K562 (cell line): ENCODE results near the gene HACD1. TPM values are rescaled to one million over a fixed set of nuclear protein-coding genes. Genes with fewer than 3 reads are reported as not detected.

Experiments
- ATAC-seq: fragments of 200-7000 bp; cut with Tn5 transposase; 3 replicates; pipeline ENCODE4 v1.9.1; 2020; ENCODE audit warnings: moderate library complexity
- BruUV-seq: library from RNA; stranded (reverse); fragments of 400-500 nt; replicated peaks from 2 replicates; lab custom pipeline; 2021; lab: Mats Ljungman, UMichigan
- CTCF ChIA-PET: fragments of 300-600 bp; formaldehyde crosslinking; extraction: SDS; loops from one replicate; lab custom pipeline; 2021; ENCODE audit warnings: low intra/inter-chr PET ratio; lab: Yijun Ruan, JAX
- POLR2A ChIA-PET: fragments of 300-600, 350-650 bp; sonication (Branson Sonifier 250); formaldehyde crosslinking; extraction: SDS; loops from one replicate; lab custom pipeline; 2021; ENCODE audit warnings: antibody characterized with exemption, inconsistent platforms; lab: Yijun Ruan, JAX
- DNase-seq, 4 experiments: peaks; one replicate each; pipeline versions ENCODE4 v3.0.0 to v3.0.0-alpha.2; 2011 to 2018; ENCODE audit warnings: low spot score in 3 of 4, mixed read lengths in 3 of 4; ENCODE audit errors: extremely low read depth in 1 of 4
- FAIRE-seq: peaks from 2 replicates; lab custom pipeline; 2011; peaks lifted over from hg19 to GRCh38; lab: Jason Lieb, UNC
- H2AFZ ChIP-seq: 2 replicates; pipeline ENCODE4 v1.6.0; 2011; ENCODE audit warnings: low read depth, low read length, control low read depth, inconsistent platforms
- H3K27ac ChIP-seq: fragments of 200-600 bp; 3 replicates; pipeline ENCODE4 v1.8.0; 2011; ENCODE audit warnings: low read depth, mild to moderate bottlenecking, control low read depth, inconsistent platforms, low read length, moderate library complexity, mixed read lengths; ENCODE audit errors: extremely low read depth
- H3K27me3 ChIP-seq, 2 experiments: fragments of 300-600 bp in 1 of 2; 2 replicates in 1 of 2; 3 replicates in 1 of 2; pipeline versions ENCODE4 v1.6.0 to v1.8.0; 2011; ENCODE audit warnings: inconsistent platforms in 2 of 2, low read length in 2 of 2, mild to moderate bottlenecking in 1 of 2, mixed read lengths in 1 of 2, moderate library complexity in 1 of 2; ENCODE audit not compliant: control insufficient read depth in 2 of 2, insufficient read depth in 2 of 2
- H3K36me3 ChIP-seq: fragments of 300-600 bp; 3 replicates; pipeline ENCODE4 v1.8.0; 2011; ENCODE audit warnings: mild to moderate bottlenecking, low read length, inconsistent platforms; ENCODE audit not compliant: control insufficient read depth, insufficient read depth
- H3K4me1 ChIP-seq, 2 experiments: fragments of 200-600 bp in 1 of 2; replicated peaks in 1 of 2; 2 replicates in 1 of 2; 3 replicates in 1 of 2; pipeline versions ENCODE4 v1.5.1 to v1.8.0; 2011; ENCODE audit warnings: inconsistent platforms in 2 of 2, low read length in 2 of 2, mild to moderate bottlenecking in 1 of 2, mixed read lengths in 1 of 2, moderate library complexity in 1 of 2; ENCODE audit not compliant: control insufficient read depth in 2 of 2, insufficient read depth in 2 of 2
- H3K4me2 ChIP-seq: 2 replicates; pipeline ENCODE4 v1.6.1; 2011; ENCODE audit warnings: low read length, control low read depth, inconsistent platforms, mixed read lengths; ENCODE audit not compliant: insufficient read depth
- H3K4me3 ChIP-seq: fragments of 200-600 bp; sonication (generic), shearing (Covaris generic); 2 replicates; pipeline ENCODE4 v1.5.1; 2016; ENCODE audit warnings: control low read depth, inconsistent platforms
- H3K79me2 ChIP-seq: fragments of 200-600 bp; 3 replicates; pipeline ENCODE4 v1.8.0; 2011; ENCODE audit warnings: low read length, inconsistent platforms; ENCODE audit not compliant: control insufficient read depth, insufficient read depth
- H3K9ac ChIP-seq, 2 experiments: 2 replicates each; pipeline versions ENCODE4 v1.6.0 to v1.6.1; 2011; ENCODE audit warnings: low read depth in 2 of 2, low read length in 2 of 2, control low read depth in 1 of 2, inconsistent platforms in 1 of 2, mild to moderate bottlenecking in 1 of 2, mixed read lengths in 1 of 2; ENCODE audit not compliant: insufficient read depth in 1 of 2
- H3K9me1 ChIP-seq: one replicate; pipeline ENCODE4 v1.6.0; 2011; ENCODE audit warnings: inconsistent platforms, mild to moderate bottlenecking, low read length, moderate library complexity; ENCODE audit not compliant: control insufficient read depth, insufficient read depth
- H3K9me3 ChIP-seq: replicated peaks from 2 replicates; pipeline ENCODE4 v1.5.1; 2011; ENCODE audit warnings: low read depth, low read length, inconsistent platforms; ENCODE audit not compliant: control insufficient read depth, insufficient read depth
- H4K20me1 ChIP-seq: replicated peaks from 2 replicates; pipeline ENCODE4 v1.6.1; 2011; ENCODE audit warnings: low read length, inconsistent platforms, mixed read lengths; ENCODE audit not compliant: control insufficient read depth, insufficient read depth
- ARID4B ChIP-seq: sonication (generic); formaldehyde crosslinking; IDR thresholded peaks from 2 replicates; pipeline ENCODE4 v1.8.0; 2022; ENCODE audit warnings: mild to moderate bottlenecking, missing genetic modification reagents
- ASH1L ChIP-seq: fragments of 450-650 bp; IDR thresholded peaks from 2 replicates; pipeline ENCODE4 v1.6.1; 2018; ENCODE audit warnings: borderline replicate concordance, mild to moderate bottlenecking, low read depth; ENCODE audit not compliant: partially characterized antibody
- BCL6 ChIP-seq: fragments of 250-450 bp; sonication (Bioruptor Pico); IDR thresholded peaks from 2 replicates; pipeline ENCODE4 v1.4.0; 2020
- CXXC5 ChIP-seq: fragments of 250-450 bp; sonication (Bioruptor Pico); IDR thresholded peaks from 2 replicates; pipeline ENCODE4 v1.8.0; 2022; ENCODE audit warnings: inconsistent platforms, mild to moderate bottlenecking, moderate library complexity
- DDX20 ChIP-seq: fragments of 450-650 bp; IDR thresholded peaks from 2 replicates; pipeline ENCODE4 v1.6.1; 2016; ENCODE audit warnings: missing genetic modification characterization, low read depth, mild to moderate bottlenecking, missing compliant biosample characterization, moderate library complexity
- E2F1 ChIP-seq: sonication (generic); formaldehyde crosslinking; IDR thresholded peaks from 2 replicates; pipeline ENCODE4 v1.8.1; 2023; ENCODE audit warnings: mild to moderate bottlenecking, missing genetic modification reagents, moderate library complexity
- HDAC8 ChIP-seq: fragments of 450-650 bp; IDR thresholded peaks from 2 replicates; pipeline ENCODE4 v1.6.1; 2016; ENCODE audit warnings: mild to moderate bottlenecking, missing genetic modification characterization, moderate library complexity, missing compliant biosample characterization
- HEY1 ChIP-seq: fragments of 250-450 bp; sonication (Bioruptor Pico); IDR thresholded peaks from 2 replicates; pipeline ENCODE4 v1.5.0; 2020; ENCODE audit warnings: mild to moderate bottlenecking, moderate library complexity, borderline replicate concordance
- HNRNPH1 ChIP-seq: fragments of 200-400 bp; formaldehyde crosslinking; optimal IDR thresholded peaks from 2 replicates; pipeline ENCODE3; 2017; ENCODE audit warnings: low read depth, mild to moderate bottlenecking, low read length, moderate library complexity
- ID3 ChIP-seq, 2 experiments: fragments of 250-450 bp in 1 of 2; fragments of 450-650 bp in 1 of 2; sonication (Bioruptor Pico) in 1 of 2; IDR thresholded peaks; 2 replicates each; pipeline versions ENCODE4 v1.6.1 to v1.8.0; 2016 to 2021; ENCODE audit warnings: mild to moderate bottlenecking in 2 of 2, moderate library complexity in 2 of 2, missing compliant biosample characterization in 1 of 2, missing genetic modification characterization in 1 of 2
- JUN ChIP-seq, 2 experiments: sonication (generic) in 1 of 2; formaldehyde crosslinking in 1 of 2; IDR thresholded peaks; 2 replicates each; pipeline versions ENCODE4 v1.6.1 to v1.8.0; 2012 to 2022; ENCODE audit warnings: borderline replicate concordance in 2 of 2, mild to moderate bottlenecking in 2 of 2, improper control_type of control experiment in 1 of 2, low read depth in 1 of 2, low read length in 1 of 2, missing genetic modification reagents in 1 of 2
- NRF1 ChIP-seq, 2 experiments: fragments of 450-650 bp; IDR thresholded peaks in 1 of 2; conservative IDR thresholded peaks in 1 of 2; 2 replicates each; pipeline ENCODE4 v1.6.1; 2014; ENCODE audit warnings: mild to moderate bottlenecking in 2 of 2
- PML ChIP-seq: IDR thresholded peaks from 2 replicates; pipeline ENCODE4 v1.6.1; 2012; ENCODE audit warnings: low read length, inconsistent platforms
- RAD51 ChIP-seq: fragments of 450-650 bp; IDR thresholded peaks from 2 replicates; pipeline ENCODE4 v1.7.1; 2016; ENCODE audit warnings: low read depth, mild to moderate bottlenecking, borderline replicate concordance
- ZNF165 ChIP-seq: fragments of 250-450 bp; sonication (Bioruptor Pico); IDR thresholded peaks from 2 replicates; pipeline ENCODE4 v1.4.0; 2020; ENCODE audit warnings: borderline replicate concordance
- WGBS: fragments of 100-300 bp; shearing (Covaris generic); methylation state at CpG from one replicate; pipeline ENCODE4 v1.1.6; 2016; ENCODE audit warnings: low coverage, mixed read lengths; ENCODE audit not compliant: insufficient coverage; ENCODE audit errors: missing lambda C conversion rate; 5-methylcytosine and 5-hydroxymethylcytosine counted together
- in situ Hi-C: fragments of 300-500 bp; cut with MboI; formaldehyde crosslinking; loops from 4 replicates; pipeline ENCODE4 v1.15.0; 2018; ENCODE audit warnings: inconsistent platforms, mixed read lengths
- intact Hi-C: fragments of 100-400 bp; cut with micrococcal nuclease; formaldehyde crosslinking; loops from 2 replicates; pipeline ENCODE4 v1.14.2; 2022
- polyA plus RNA-seq, 8 experiments: library from polyadenylated mRNA; depleted of rRNA in 4 of 8; stranded (reverse) in 5 of 8; unstranded in 3 of 8; fragments of >200 nt; fragmentation: Nextera tagmentation in 2 of 8; fragmentation: Illumina TruSeq in 1 of 8; extraction: Ambion mirVana in 2 of 8; extraction: Trizol in 1 of 8; gene quantifications; 2 replicates each; pipeline versions ENCODE4 v1.2.1 to v1.2.3, GENCODE V29; 2011 to 2014; ENCODE audit warnings: inconsistent platforms in 1 of 8, missing spikeins in 1 of 8
- total RNA-seq, 7 experiments: library from RNA; depleted of rRNA in 6 of 7; stranded (reverse); fragments of >200 nt in 6 of 7; fragmentation: Illumina TruSeq in 2 of 7; extraction: Trizol in 2 of 7; gene quantifications; 2 replicates each; pipeline versions ENCODE4 v1.2.1 to v1.2.3, GENCODE V29; 2011 to 2021; ENCODE audit warnings: low replicate concordance in 1 of 7

Gene HACD1
- total and polyA plus RNA-seq, 9 of the 15 experiments (the other 6 are each of a cell fraction or from before 2014, with no cell fraction given), result 0.99 to 4.5 (median 2.4) TPM

DNA sequence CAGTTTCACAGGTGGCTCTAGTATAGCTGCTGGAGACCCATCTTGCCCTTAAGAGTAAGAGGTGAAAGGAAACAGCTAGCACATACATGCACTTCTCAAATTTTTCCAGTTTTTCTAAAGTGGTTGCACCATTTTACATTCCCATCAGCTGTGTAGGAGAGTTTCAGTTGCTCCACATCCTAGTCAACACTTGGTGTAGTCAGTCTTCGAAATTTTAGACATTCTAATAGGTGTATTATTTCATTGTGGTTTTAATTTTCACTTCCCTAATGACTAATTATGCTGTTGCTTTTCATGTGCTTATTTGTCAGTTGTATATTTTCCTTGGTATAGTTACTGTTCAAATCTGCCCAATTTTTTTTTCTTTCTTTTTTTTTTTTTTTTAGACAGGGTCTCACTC, 9.5 kb upstream of the HACD1 start (continued):
- no peak for TF ChIP-seq E2F1 (CRISPR knock-in tag)

DNA sequence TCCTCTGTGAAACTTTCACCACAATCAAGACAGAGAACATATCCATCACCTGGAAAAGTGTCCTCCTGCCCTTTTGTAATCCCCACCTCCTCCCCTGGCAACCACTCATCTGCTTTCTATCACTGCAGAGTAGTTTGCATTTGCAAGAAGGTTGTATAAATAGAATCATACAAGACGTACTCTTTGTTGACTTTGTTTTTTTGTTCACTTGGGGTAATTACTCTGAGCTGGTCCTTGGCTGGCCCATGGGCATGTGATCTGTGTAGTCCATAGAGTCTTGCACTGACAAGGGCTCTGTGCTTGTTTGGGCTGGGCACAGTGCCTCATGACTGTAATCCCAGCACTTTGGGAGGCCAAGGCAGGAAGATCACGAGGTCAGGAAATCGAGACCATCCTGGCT, 7.8 kb upstream of the HACD1 start:
- Histone ChIP-seq H3K9me1 (no peaks in the 10 kb centered on the region), H3K9ac (no peak overlapping the region), H3K79me2 (no peaks in the 10 kb centered on the region), H3K4me1 (no peaks in the 10 kb centered on the region), H2AFZ (no peak overlapping the region), H4K20me1 (no peaks in the 10 kb centered on the region), H3K36me3 (no peaks in the 10 kb centered on the region), H3K27me3 (no peaks in the 10 kb centered on the region), H3K27ac (no peak overlapping the region), H3K4me2 (no peak overlapping the region), H3K4me3 (no peak overlapping the region), H3K9me3 (no peaks in the 10 kb centered on the region)
- intact Hi-C loops (no loop called here), in situ Hi-C loops (loop anchor here (25.0 kb wide), 1 partner anchor 487 kb away; no protein-coding TSS in a partner anchor)
- no TSS peak for BruUV-seq
- ATAC-seq (no peak), FAIRE-seq (no peak), DNase-seq (no peak)
- CTCF ChIA-PET, result no interaction called here
- 22% methylated on average over 3 of the region's 3 CpGs for WGBS
- POLR2A ChIA-PET, result no interaction called here
- TF ChIP-seq CXXC5 (CRISPR knock-in tag) (no peak), ASH1L (no peak), NRF1 (conservative IDR thresholded peaks at IDR 0.05 in 1 of 2, IDR thresholded peaks at IDR 0.05 in 1 of 2) (no peak), ARID4B (no peak), PML (no peak), HNRNPH1 (no peak), DDX20 (tag) (no peak), HDAC8 (tag) (no peak), JUN (IDR thresholded peaks at IDR 0.05; ENCODE audit: borderline replicate concordance, low read depth, low read length) (no peak), JUN (CRISPR knock-in tag; IDR thresholded peaks at IDR 0.05; ENCODE audit: borderline replicate concordance) (no peak), BCL6 (CRISPR knock-in tag) (no peak), RAD51 (no peak), ZNF165 (CRISPR knock-in tag) (no peak), HEY1 (CRISPR knock-in tag) (no peak), ID3 (CRISPR knock-in tag; IDR thresholded peaks at IDR 0.05) (no peak), ID3 (tag; IDR thresholded peaks at IDR 0.05) (no peak)
